Measurements from ENCODE around the gene DOCK3.
"Not testable (repeated sequence)": the region's sequence is repeated elsewhere in the genome, so short reads cannot be mapped to it uniquely, and the experiment has no call there.

DNA sequence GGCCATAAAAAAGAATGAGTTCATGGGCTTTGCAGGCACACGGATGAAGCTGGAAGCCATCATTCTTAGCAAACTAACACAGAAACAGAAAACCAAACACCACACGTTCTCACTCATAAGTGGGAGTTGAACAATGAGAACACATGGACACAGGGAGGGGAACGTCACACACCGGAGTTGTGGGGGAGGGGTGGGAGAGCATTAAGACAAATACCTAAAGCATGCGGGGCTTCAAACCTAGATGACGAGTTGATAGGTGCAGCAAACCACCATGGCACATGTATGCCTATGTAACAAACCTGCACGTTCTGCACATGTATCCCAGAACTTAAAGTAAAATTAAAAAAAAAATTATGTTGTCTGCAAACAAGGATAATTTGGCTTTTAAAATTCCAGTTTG lies 200.1 kb downstream of the DOCK3 start:
- not testable (repeated sequence) for TF ChIP-seq CTCF, EP300, POLR2A (IDR thresholded peaks at IDR 0.05)
